ENCODE data around the gene MRPL20. TPM values are rescaled to one million over a fixed set of nuclear protein-coding genes. Genes with fewer than 3 reads are reported as not detected.

The MRPL20 gene
- total and polyA plus RNA-seq, 9 of the 15 experiments (the other 6 are each of a cell fraction or from before 2014, with no cell fraction given), result 180 to 671 (median 229) TPM

DNA sequence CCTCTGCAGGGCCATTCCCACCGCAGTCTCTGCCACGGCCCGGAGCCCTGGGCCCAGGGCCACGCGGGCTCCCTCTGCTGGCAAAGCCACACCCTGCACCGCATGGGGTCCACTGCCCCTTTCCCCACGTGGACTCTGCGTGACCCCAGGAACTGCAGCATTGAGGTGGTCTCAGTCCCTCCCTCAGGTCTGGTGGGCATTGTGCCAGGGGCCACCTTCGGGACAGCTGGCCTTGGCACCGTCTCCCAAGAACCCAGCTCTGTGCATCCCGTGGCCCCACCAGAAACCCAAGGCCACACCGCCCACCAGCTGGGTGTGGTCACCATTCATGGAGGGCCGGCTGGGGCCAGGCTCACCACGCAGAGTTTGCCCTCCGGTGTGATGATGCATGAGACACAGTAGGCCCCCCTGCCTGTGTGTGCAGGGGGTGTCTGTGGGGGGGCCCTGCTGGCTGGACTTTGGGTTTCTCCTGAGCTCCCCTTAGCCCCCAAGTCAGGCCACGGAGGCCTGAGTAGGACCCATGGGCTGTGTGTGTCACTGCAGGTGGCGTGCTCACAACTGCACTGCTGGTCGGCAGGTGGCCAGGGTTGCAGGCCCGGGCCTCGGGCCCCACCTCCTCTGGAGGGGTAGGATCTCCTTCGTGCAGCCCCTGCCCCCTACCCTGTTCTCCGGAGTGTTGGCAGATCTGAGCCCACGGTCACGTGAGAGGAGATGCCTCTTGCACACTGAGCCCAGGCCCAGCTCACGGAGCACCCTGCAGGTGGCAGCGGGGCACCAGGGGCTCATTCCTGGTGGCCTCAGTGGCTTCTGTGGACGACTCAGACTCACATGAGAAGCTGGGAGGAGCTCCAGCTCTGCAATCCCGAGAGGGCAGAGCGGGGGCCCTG is 34.2 kb upstream of the MRPL20 start (continued):
- TF ChIP-seq, protein P1, sequence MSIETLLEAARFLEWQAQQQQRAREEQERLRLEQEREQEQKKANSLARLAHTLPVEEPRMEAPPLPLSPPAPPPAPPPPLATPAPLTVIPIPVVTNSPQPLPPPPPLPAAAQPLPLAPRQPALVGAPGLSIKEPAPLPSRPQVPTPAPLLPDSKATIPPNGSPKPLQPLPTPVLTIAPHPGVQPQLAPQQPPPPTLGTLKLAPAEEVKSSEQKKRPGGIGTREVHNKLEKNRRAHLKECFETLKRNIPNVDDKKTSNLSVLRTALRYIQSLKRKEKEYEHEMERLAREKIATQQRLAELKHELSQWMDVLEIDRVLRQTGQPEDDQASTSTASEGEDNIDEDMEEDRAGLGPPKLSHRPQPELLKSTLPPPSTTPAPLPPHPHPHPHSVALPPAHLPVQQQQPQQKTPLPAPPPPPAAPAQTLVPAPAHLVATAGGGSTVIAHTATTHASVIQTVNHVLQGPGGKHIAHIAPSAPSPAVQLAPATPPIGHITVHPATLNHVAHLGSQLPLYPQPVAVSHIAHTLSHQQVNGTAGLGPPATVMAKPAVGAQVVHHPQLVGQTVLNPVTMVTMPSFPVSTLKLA (conservative IDR thresholded peaks at IDR 0.05), result peak; percentile 91 to 94
- no peak for TF ChIP-seq ZNF445 (CRISPR knock-in tag; IDR thresholded peaks at IDR 0.05; ENCODE audit: low read depth)
- TF ChIP-seq MXI1 (IDR thresholded peaks at IDR 0.05; ENCODE audit: low read depth, low read length), result peak; percentile 70; the same call in 1 of the 2 replicates
- no peak for TF ChIP-seq FOXA1 (IDR thresholded peaks at IDR 0.05; ENCODE audit: borderline replicate concordance)
- no peak for TF ChIP-seq ZNF263 (CRISPR knock-in tag; IDR thresholded peaks at IDR 0.05; ENCODE audit: borderline replicate concordance)
- TF ChIP-seq STAT5B (CRISPR knock-in tag; IDR thresholded peaks at IDR 0.05), result no peak
- no peak for TF ChIP-seq CHD2 (IDR thresholded peaks at IDR 0.05; ENCODE audit: low read depth, low read length)
- TF ChIP-seq MIER1 (IDR thresholded peaks at IDR 0.05; ENCODE audit: low read depth), result no peak
- no peak for TF ChIP-seq SMARCB1 (IDR thresholded peaks at IDR 0.05; ENCODE audit: insufficient read length, low read depth)
- TF ChIP-seq MEF2D (tag; conservative IDR thresholded peaks at IDR 0.05; ENCODE audit: low read depth), result no peak
- no peak for TF ChIP-seq FUS (optimal IDR thresholded peaks at IDR 0.05; ENCODE audit: low read depth, low read length)
- no peak for TF ChIP-seq TSC22D4 (tag; IDR thresholded peaks at IDR 0.05)
- TF ChIP-seq ETS2 (tag; IDR thresholded peaks at IDR 0.05; ENCODE audit: borderline replicate concordance, poor library complexity, severe bottlenecking), result no peak
- TF ChIP-seq CBX2 (IDR thresholded peaks at IDR 0.05; ENCODE audit: insufficient read depth, low read length, poor library complexity, severe bottlenecking), result no peak
- no peak for TF ChIP-seq ADNP (tag; IDR thresholded peaks at IDR 0.05)
- no peak for TF ChIP-seq POLR2B (IDR thresholded peaks at IDR 0.05; ENCODE audit: low read depth, partially characterized antibody)
- TF ChIP-seq MAFG (tag; conservative IDR thresholded peaks at IDR 0.05), result no peak
